ENCODE results near the gene CLN5. TPM values are rescaled to one million over a fixed set of nuclear protein-coding genes. Genes with fewer than 3 reads are reported as not detected.
A peak's percentile ranks its signal among the peaks of the same experiment; 100 is the strongest.

Gene CLN5
- total RNA-seq, 4 donors from 2014 or later, result 28.8 to 47.3 (median 35.1) TPM

- Histone ChIP-seq H3K27me3 (no peaks in the 10 kb centered on the region), H3K4me3 (no peak overlapping the region), H3K27ac (peak overlapping the region; percentile 15 to 95 (median 62)), H3K36me3 (peaks cover 3 to 72% (median 31%) of the 10 kb centered on the region in 3 donors), H3K4me1 (peaks cover 9 to 77% (median 31%) of the 10 kb centered on the region in 4 donors), H3K9me3 (no peaks in the 10 kb centered on the region)
- TF ChIP-seq EP300 (IDR thresholded peaks at IDR 0.05), result no peak
- no peak for TF ChIP-seq CTCF (IDR thresholded peaks at IDR 0.05)
- TF ChIP-seq POLR2A (IDR thresholded peaks at IDR 0.05), result no peak
- 97 to 99% methylated on average over 2 of the region's 2 CpGs for WGBS, 2 donors
- no peak for DNase-seq (ENCODE audit: low spot score in 2 of 2)
These were observed 23.2 kb downstream of the CLN5 start for GRCh38 chr13:77014906-77015685.

- TF ChIP-seq CTCF (IDR thresholded peaks at IDR 0.05), result no peak
- no peak for TF ChIP-seq EP300 (IDR thresholded peaks at IDR 0.05)
- TF ChIP-seq POLR2A (IDR thresholded peaks at IDR 0.05), result no peak
- Histone ChIP-seq H3K4me1 (peaks cover 9 to 89% (median 43%) of the 10 kb centered on the region in 4 donors), H3K4me3 (peak overlapping the region in 1 of 4 donors; percentile 2), H3K27ac (peak overlapping the region; percentile 6 to 95 (median 62)), H3K27me3 (no peaks in the 10 kb centered on the region), H3K36me3 (peaks cover 0 to 60% (median 26%) of the 10 kb centered on the region in 3 donors), H3K9me3 (no peaks in the 10 kb centered on the region)
- no peak for DNase-seq (ENCODE audit: low spot score in 2 of 2)
- 64 to 69% methylated on average over 3 of the region's 3 CpGs for WGBS, 2 donors
These were observed 24.5 kb downstream of the CLN5 start for GRCh38 chr13:77016251-77016812.

- DNase-seq (ENCODE audit: low spot score in 2 of 2), result no peak
- H3K36me3 ChIP-seq, result peaks cover 0 to 53% (median 26%) of the 10 kb centered on the region in 3 donors
- TF ChIP-seq EP300 (IDR thresholded peaks at IDR 0.05), result peak in 1 of 2 donors; percentile 55
- no peak for TF ChIP-seq POLR2A (IDR thresholded peaks at IDR 0.05)
- TF ChIP-seq CTCF (IDR thresholded peaks at IDR 0.05), result no peak
These were observed 25.2 kb downstream of the CLN5 start for GRCh38 chr13:77016888-77017623.

GRCh38 chr13:77019756-77020155 lies 27.9 kb downstream of the CLN5 start:
- TF ChIP-seq CTCF (IDR thresholded peaks at IDR 0.05), result no peak
- no peak for TF ChIP-seq EP300 (IDR thresholded peaks at IDR 0.05)
- no peak for TF ChIP-seq POLR2A (IDR thresholded peaks at IDR 0.05)
- H3K36me3 ChIP-seq, result peaks cover 0 to 26% (median 6%) of the 10 kb centered on the region in 3 donors
- peak overlapping the region in 3 of 4 donors; percentile 0 to 95 (median 86) for H3K27ac ChIP-seq
- H3K9me3 ChIP-seq, result no peaks in the 10 kb centered on the region
- H3K4me3 ChIP-seq, result no peak overlapping the region
- peaks cover 4 to 97% (median 62%) of the 10 kb centered on the region in 4 donors for H3K4me1 ChIP-seq
- no peaks in the 10 kb centered on the region for H3K27me3 ChIP-seq
- no peak for DNase-seq (ENCODE audit: low spot score in 2 of 2)

More at GRCh38 chr13:77016888-77017623, 25.2 kb downstream of the CLN5 start:
- H3K9me3 ChIP-seq, result no peaks in the 10 kb centered on the region
- no peak overlapping the region for H3K4me3 ChIP-seq
- peaks cover 9 to 94% (median 48%) of the 10 kb centered on the region in 4 donors for H3K4me1 ChIP-seq
- H3K27me3 ChIP-seq, result no peaks in the 10 kb centered on the region
- 73 to 79% methylated on average over 6 of the region's 6 CpGs for WGBS, 2 donors
- peak overlapping the region; percentile 6 to 95 (median 72) for H3K27ac ChIP-seq

Data from tibial nerve (tissue), 4 donors.